Endodermal cell (in vitro differentiated cells): ENCODE data around the gene TRIM45. TPM values are rescaled to one million over a fixed set of nuclear protein-coding genes. Genes with fewer than 3 reads are reported as not detected.

Source experiments
- DNase-seq: peaks from one replicate; pipeline ENCODE4 v3.0.0-alpha.2; 2017
- H3K27ac ChIP-seq: 2 replicates; pipeline ENCODE4 v1.5.1; 2013; ENCODE audit warnings: mild to moderate bottlenecking, low read depth, low read length, moderate library complexity
- H3K27me3 ChIP-seq: 2 replicates; pipeline ENCODE4 v1.6.1; 2013; ENCODE audit warnings: mild to moderate bottlenecking, low read length, moderate library complexity; ENCODE audit not compliant: insufficient read depth, control insufficient read depth, poor library complexity, severe bottlenecking
- H3K36me3 ChIP-seq: 2 replicates; pipeline ENCODE4 v1.7.0; 2013; ENCODE audit warnings: mild to moderate bottlenecking, low read length, moderate library complexity; ENCODE audit not compliant: control insufficient read depth, insufficient read depth
- H3K4me1 ChIP-seq: one replicate; pipeline ENCODE4 v1.7.0; 2013; ENCODE audit warnings: low read length; ENCODE audit not compliant: control insufficient read depth, insufficient read depth
- H3K4me3 ChIP-seq: 2 replicates; pipeline ENCODE4 v1.5.1; 2013; ENCODE audit warnings: mild to moderate bottlenecking, low read length, moderate library complexity
- H3K9ac ChIP-seq: 2 replicates; pipeline ENCODE4 v1.6.1; 2013; ENCODE audit warnings: mild to moderate bottlenecking, low read length, moderate library complexity; ENCODE audit not compliant: poor library complexity, severe bottlenecking; ENCODE audit errors: extremely low read depth
- H3K9me3 ChIP-seq: 2 replicates; pipeline ENCODE4 v1.6.1; 2013; ENCODE audit warnings: mild to moderate bottlenecking, low read length, moderate library complexity; ENCODE audit not compliant: control insufficient read depth
- H3K27ac Mint-ChIP-seq: 2 replicates; pipeline ENCODE4 v1.8.0; 2020; ENCODE audit warnings: mixed read lengths
- H3K27me3 Mint-ChIP-seq: 2 replicates; pipeline ENCODE4 v1.8.0; 2021; ENCODE audit warnings: mild to moderate bottlenecking, mixed read lengths; ENCODE audit not compliant: insufficient read depth
- H3K36me3 Mint-ChIP-seq: 2 replicates; pipeline ENCODE4 v1.8.0; 2020; ENCODE audit warnings: low read depth, mixed read lengths
- H3K4me1 Mint-ChIP-seq: 2 replicates; pipeline ENCODE4 v1.8.0; 2020; ENCODE audit warnings: mixed read lengths
- H3K4me3 Mint-ChIP-seq: 2 replicates; pipeline ENCODE4 v1.8.0; 2020; ENCODE audit warnings: mild to moderate bottlenecking, moderate library complexity, mixed read lengths
- H3K9me3 Mint-ChIP-seq: 2 replicates; pipeline ENCODE4 v1.8.0; 2020; ENCODE audit warnings: mild to moderate bottlenecking, mixed read lengths
- WGBS, 2 experiments: methylation state at CpG; one replicate each; pipeline versions ENCODE4 v1.1.5 to v1.1.7; 2013; ENCODE audit warnings: missing lambda C conversion rate in 2 of 2, mixed read lengths in 1 of 2; ENCODE audit not compliant: insufficient coverage in 1 of 2, insufficient read length in 1 of 2; 5-methylcytosine and 5-hydroxymethylcytosine counted together
- total RNA-seq, 2 donors: library from RNA; stranded (reverse); fragmentation: NEBNext Ultra II Directional in 1 of 2; extraction: Animal tissue kit (Norgen Biotek cat#: 25700) in 1 of 2; gene quantifications; 2 replicates in 1 of 2; 3 replicates in 1 of 2; pipeline ENCODE4 v1.2.1, GENCODE V29; 2021
- TF ChIP-seq, protein P1 (sequence below): fragments of 200-600 bp; sonication (generic); conservative IDR thresholded peaks from 2 replicates; pipeline ENCODE4 v1.5.0; 2021; ENCODE audit warnings: antibody characterized with exemption, mild to moderate bottlenecking

The TRIM45 gene
- total RNA-seq, 2 donors from 2014 or later: 13.4 to 16.5 TPM

DNA sequence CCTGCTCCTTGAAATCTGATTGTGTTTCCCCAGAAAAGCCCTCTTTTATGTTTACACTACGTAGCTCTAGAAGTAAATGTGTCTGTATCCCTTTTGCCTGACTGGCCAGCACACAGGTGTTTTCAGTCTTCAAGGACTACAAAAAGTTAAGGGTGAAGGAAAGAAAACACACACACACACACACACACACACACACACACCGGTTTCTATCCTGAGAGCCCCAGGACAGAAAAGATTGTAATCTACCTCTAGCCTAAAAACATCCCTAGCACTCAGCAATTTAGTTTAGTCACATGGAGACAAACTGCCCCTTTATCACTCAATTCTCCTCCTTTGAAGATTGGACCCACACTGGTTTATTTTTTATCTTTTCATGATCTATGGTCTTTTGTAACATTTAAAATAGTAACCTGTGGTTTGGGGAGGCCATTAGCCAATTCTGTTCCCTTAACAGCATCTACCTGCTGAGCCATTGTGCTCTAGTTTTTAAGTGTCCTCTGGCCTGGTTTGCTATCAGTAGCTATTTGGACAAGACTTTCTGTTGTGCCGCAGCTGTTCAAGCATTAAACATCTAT, 15.8 kb upstream of the TRIM45 start:
- no peaks in the 10 kb centered on the region for H3K27me3 ChIP-seq
- H3K36me3 ChIP-seq: no peaks in the 10 kb centered on the region
- Mint-ChIP-seq H3K9me3 (no peaks in the 10 kb centered on the region), H3K36me3 (no peaks in the 10 kb centered on the region), H3K27me3 (no peaks in the 10 kb centered on the region), H3K4me3 (no peak overlapping the region), H3K27ac (no peak overlapping the region), H3K4me1 (peaks cover 28% of the 10 kb centered on the region)
- no peak overlapping the region for H3K9ac ChIP-seq
- no peak for DNase-seq
- H3K4me1 ChIP-seq: peaks cover 5% of the 10 kb centered on the region
- TF ChIP-seq, protein P1, sequence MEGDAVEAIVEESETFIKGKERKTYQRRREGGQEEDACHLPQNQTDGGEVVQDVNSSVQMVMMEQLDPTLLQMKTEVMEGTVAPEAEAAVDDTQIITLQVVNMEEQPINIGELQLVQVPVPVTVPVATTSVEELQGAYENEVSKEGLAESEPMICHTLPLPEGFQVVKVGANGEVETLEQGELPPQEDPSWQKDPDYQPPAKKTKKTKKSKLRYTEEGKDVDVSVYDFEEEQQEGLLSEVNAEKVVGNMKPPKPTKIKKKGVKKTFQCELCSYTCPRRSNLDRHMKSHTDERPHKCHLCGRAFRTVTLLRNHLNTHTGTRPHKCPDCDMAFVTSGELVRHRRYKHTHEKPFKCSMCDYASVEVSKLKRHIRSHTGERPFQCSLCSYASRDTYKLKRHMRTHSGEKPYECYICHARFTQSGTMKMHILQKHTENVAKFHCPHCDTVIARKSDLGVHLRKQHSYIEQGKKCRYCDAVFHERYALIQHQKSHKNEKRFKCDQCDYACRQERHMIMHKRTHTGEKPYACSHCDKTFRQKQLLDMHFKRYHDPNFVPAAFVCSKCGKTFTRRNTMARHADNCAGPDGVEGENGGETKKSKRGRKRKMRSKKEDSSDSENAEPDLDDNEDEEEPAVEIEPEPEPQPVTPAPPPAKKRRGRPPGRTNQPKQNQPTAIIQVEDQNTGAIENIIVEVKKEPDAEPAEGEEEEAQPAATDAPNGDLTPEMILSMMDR: no peak
- no peaks in the 10 kb centered on the region for H3K9me3 ChIP-seq
- no peak overlapping the region for H3K4me3 ChIP-seq
- H3K27ac ChIP-seq: no peak overlapping the region
- 74 to 88% methylated on average over 1 to 3 of the region's 3 CpGs for WGBS, 2 experiments

DNA sequence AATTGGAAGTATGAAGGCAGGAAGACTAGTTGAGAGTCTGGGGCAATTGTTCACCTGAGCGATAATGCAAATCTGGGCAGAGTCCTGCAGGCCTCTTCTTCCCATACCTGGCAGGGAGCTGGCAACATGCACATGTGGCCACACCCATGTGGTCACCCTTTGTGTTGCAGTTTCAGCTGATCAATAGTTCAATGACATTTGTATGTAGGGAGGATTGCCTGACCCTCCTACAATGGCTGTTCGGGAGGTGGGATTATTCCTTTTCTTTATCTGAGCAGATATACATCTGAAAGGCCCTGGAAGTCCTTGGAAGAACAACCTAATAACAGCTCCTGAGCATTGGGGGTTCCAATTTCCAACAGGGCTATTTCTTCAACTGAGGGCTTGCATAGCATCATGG, 15.2 kb upstream of the TRIM45 start:
- peaks cover 5% of the 10 kb centered on the region for H3K4me1 ChIP-seq
- peaks cover 25% of the 10 kb centered on the region for H3K4me1 Mint-ChIP-seq
- no peaks in the 10 kb centered on the region for H3K36me3 Mint-ChIP-seq
- no peaks in the 10 kb centered on the region for H3K9me3 Mint-ChIP-seq
- no peaks in the 10 kb centered on the region for H3K27me3 ChIP-seq
- no peak overlapping the region for H3K9ac ChIP-seq
- H3K4me3 Mint-ChIP-seq: no peak overlapping the region
- no peak overlapping the region for H3K27ac Mint-ChIP-seq
- H3K27me3 Mint-ChIP-seq: no peaks in the 10 kb centered on the region
- H3K36me3 ChIP-seq: no peaks in the 10 kb centered on the region
- no peaks in the 10 kb centered on the region for H3K9me3 ChIP-seq
- no peak for DNase-seq
- TF ChIP-seq, protein P1: no peak
- H3K27ac ChIP-seq: no peak overlapping the region
- WGBS, 2 experiments: 0 to 38% methylated on average over 1 to 2 of the region's 2 CpGs
- no peak overlapping the region for H3K4me3 ChIP-seq

DNA sequence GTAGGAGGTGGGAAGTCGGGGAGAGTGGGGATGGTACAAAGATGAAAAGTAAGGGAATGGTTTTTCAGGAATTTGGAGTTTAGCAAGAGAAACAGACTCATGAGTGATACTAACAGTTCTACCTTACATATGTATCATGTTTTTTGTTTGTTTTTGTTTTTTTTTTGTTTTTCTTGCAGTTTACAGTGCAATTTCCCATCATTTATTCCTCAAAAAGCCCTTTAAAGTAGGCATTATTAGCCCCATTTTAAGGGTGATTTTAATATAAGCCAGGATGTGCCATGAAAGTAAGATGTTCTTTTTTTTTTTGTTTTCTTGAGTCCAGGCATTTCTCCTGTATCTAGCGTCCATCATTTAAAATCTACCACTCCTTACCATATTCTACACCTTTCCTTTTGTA, 13.8 kb upstream of the TRIM45 start:
- Mint-ChIP-seq H3K4me1 (peaks cover 21% of the 10 kb centered on the region), H3K27ac (peak overlapping the region; percentile 68)

More for the DNA sequence above, 13.8 kb upstream of the TRIM45 start:
- Histone ChIP-seq H3K9me3 (no peaks in the 10 kb centered on the region), H3K27ac (no peak overlapping the region), H3K36me3 (no peaks in the 10 kb centered on the region), H3K27me3 (no peaks in the 10 kb centered on the region), H3K9ac (no peak overlapping the region), H3K4me3 (no peak overlapping the region), H3K4me1 (peaks cover 3% of the 10 kb centered on the region)
- WGBS, 2 experiments: 40 to 65% methylated on average over 1 to 2 of the region's 2 CpGs
- TF ChIP-seq, protein P1: no peak
- Mint-ChIP-seq H3K4me3 (no peak overlapping the region), H3K9me3 (no peaks in the 10 kb centered on the region), H3K27me3 (no peaks in the 10 kb centered on the region), H3K36me3 (no peaks in the 10 kb centered on the region)
- no peak for DNase-seq
